ENCODE measurements around the gene DRC1.

DNA sequence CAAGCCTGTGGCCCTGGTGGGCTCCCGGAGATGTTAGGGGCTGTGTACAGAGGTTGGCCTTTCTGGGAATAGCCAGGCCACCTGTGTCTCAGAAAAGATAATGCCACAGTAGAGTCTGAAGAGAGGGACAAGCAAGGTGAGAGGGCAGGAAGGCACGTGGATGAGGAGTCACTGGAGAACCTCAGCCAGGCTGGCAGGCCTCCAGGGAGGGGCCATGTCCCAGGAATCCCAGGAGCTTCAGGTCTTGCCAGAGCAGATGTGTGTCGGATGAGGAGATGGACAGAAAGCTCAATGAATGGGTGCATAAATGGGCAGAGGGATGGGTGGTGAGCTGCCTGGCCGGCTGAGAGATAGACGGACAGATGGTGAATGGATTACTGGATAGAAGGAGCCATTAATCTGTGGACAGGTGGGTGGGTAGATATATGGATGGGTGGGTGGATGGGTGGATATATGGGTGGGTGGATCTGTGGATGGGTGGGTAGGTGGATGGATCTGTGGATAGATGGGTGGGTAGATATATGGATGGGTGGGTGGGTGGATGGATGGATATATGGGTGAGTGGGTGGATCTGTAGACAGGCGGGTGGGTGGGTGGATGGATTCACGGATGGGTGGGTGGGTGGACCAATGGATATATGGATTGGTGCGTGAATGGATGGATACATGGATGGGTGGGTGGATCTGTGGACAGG, 84.2 kb downstream of the DRC1 start:
- no peak for TF ChIP-seq POLR2A (IDR thresholded peaks at IDR 0.05)
- TF ChIP-seq, protein P1, sequence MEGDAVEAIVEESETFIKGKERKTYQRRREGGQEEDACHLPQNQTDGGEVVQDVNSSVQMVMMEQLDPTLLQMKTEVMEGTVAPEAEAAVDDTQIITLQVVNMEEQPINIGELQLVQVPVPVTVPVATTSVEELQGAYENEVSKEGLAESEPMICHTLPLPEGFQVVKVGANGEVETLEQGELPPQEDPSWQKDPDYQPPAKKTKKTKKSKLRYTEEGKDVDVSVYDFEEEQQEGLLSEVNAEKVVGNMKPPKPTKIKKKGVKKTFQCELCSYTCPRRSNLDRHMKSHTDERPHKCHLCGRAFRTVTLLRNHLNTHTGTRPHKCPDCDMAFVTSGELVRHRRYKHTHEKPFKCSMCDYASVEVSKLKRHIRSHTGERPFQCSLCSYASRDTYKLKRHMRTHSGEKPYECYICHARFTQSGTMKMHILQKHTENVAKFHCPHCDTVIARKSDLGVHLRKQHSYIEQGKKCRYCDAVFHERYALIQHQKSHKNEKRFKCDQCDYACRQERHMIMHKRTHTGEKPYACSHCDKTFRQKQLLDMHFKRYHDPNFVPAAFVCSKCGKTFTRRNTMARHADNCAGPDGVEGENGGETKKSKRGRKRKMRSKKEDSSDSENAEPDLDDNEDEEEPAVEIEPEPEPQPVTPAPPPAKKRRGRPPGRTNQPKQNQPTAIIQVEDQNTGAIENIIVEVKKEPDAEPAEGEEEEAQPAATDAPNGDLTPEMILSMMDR (IDR thresholded peaks at IDR 0.05): no peak
